GM12878 (cell line): Measurements from ENCODE around the gene CCNB1. TPM values are rescaled to one million over a fixed set of nuclear protein-coding genes. Genes with fewer than 3 reads are reported as not detected.

Experiments used
- CBFB ChIP-seq: IDR thresholded peaks from 2 replicates; pipeline ENCODE4 v1.6.1; 2016; ENCODE audit warnings: antibody characterized with exemption, low read depth
- CTCF ChIP-seq, 3 experiments: IDR thresholded peaks in 2 of 3; conservative IDR thresholded peaks in 1 of 3; 2 replicates each; pipeline ENCODE4 v1.5.1; 2011; ENCODE audit warnings: low read depth in 3 of 3, low read length in 3 of 3, mild to moderate bottlenecking in 3 of 3, control low read depth in 2 of 3, moderate library complexity in 2 of 3, inconsistent platforms in 1 of 3, mixed read lengths in 1 of 3; ENCODE audit not compliant: control insufficient read depth in 2 of 3, insufficient read depth in 1 of 3; ENCODE audit errors: extremely low read depth in 1 of 3
- FOS ChIP-seq: IDR thresholded peaks from 3 replicates; pipeline ENCODE4 v1.6.1; 2011; ENCODE audit warnings: borderline replicate concordance; ENCODE audit not compliant: insufficient read length; ENCODE audit errors: extremely low read depth
- GABPA ChIP-seq: IDR thresholded peaks from 2 replicates; pipeline ENCODE4 v1.6.1; 2014; ENCODE audit warnings: antibody characterized with exemption, low read depth, mild to moderate bottlenecking, inconsistent platforms
- IKZF1 ChIP-seq: fragments of 450-650 bp; conservative IDR thresholded peaks from 2 replicates; pipeline ENCODE4 v1.6.1; 2017; ENCODE audit warnings: antibody characterized with exemption, mild to moderate bottlenecking
- KLF5 ChIP-seq: fragments of 450-650 bp; IDR thresholded peaks from 2 replicates; pipeline ENCODE4 v1.6.1; 2014; ENCODE audit warnings: mild to moderate bottlenecking; ENCODE audit not compliant: partially characterized antibody
- PAX5 ChIP-seq: IDR thresholded peaks from 2 replicates; pipeline ENCODE4 v1.6.1; 2011; ENCODE audit warnings: low read depth, low read length, borderline replicate concordance
- PKNOX1 ChIP-seq: fragments of 450-650 bp; IDR thresholded peaks from 2 replicates; pipeline ENCODE4 v1.6.1; 2016; ENCODE audit warnings: mild to moderate bottlenecking
- POLR2AphosphoS2 ChIP-seq: IDR thresholded peaks from 2 replicates; pipeline ENCODE4 v1.6.1; 2011; ENCODE audit warnings: low read depth, mild to moderate bottlenecking, low read length, improper control_type of control experiment, moderate library complexity
- POLR2AphosphoS5 ChIP-seq: IDR thresholded peaks from 2 replicates; pipeline ENCODE4 v1.6.1; 2011; ENCODE audit warnings: mild to moderate bottlenecking, low read length, inconsistent platforms
- RAD21 ChIP-seq: IDR thresholded peaks from 2 replicates; pipeline ENCODE4 v1.6.1; 2011; ENCODE audit warnings: mild to moderate bottlenecking, low read depth, low read length, moderate library complexity; ENCODE audit not compliant: insufficient read depth
- SMC3 ChIP-seq: IDR thresholded peaks from 2 replicates; pipeline ENCODE4 v1.6.1; 2011; ENCODE audit warnings: low read length, improper control_type of control experiment, borderline replicate concordance
- SPI1 ChIP-seq: IDR thresholded peaks from 2 replicates; pipeline ENCODE4 v1.6.1; 2011; ENCODE audit warnings: low read depth, mild to moderate bottlenecking, low read length, moderate library complexity, borderline replicate concordance; ENCODE audit not compliant: insufficient read depth
- TCF3 ChIP-seq: IDR thresholded peaks from 2 replicates; pipeline ENCODE4 v1.6.1; 2012; ENCODE audit warnings: low read depth, mild to moderate bottlenecking, low read length, borderline replicate concordance; ENCODE audit not compliant: insufficient read depth
- ZBTB11 ChIP-seq: fragments of 450-650 bp; formaldehyde crosslinking; IDR thresholded peaks from 2 replicates; pipeline ENCODE4 v1.5.0; 2022; ENCODE audit warnings: mild to moderate bottlenecking, missing genetic modification characterization
- ZNF274 ChIP-seq: IDR thresholded peaks from one replicate; pipeline ENCODE4 v1.8.0; 2011; ENCODE audit not compliant: insufficient read length, insufficient read depth
- polyA plus RNA-seq, 11 experiments: library from polyadenylated mRNA; depleted of rRNA in 4 of 11; unstranded in 6 of 11; stranded (reverse) in 5 of 11; fragments of >200 nt; fragmentation: Nextera tagmentation in 4 of 11; fragmentation: Illumina TruSeq in 1 of 11; extraction: Ambion mirVana in 4 of 11; extraction: Trizol in 1 of 11; gene quantifications; 1 replicate in 1 of 11; 2 replicates in 10 of 11; pipeline versions ENCODE4 v1.2.1 to v1.2.3, GENCODE V29; 2011 to 2016; ENCODE audit warnings: inconsistent platforms in 2 of 11, missing spikeins in 2 of 11, low read depth in 1 of 11
- total RNA-seq, 4 experiments: library from RNA; depleted of rRNA in 3 of 4; stranded (reverse); fragments of >200 nt in 3 of 4; fragmentation: Illumina TruSeq in 1 of 4; extraction: Trizol in 1 of 4; gene quantifications; 2 replicates each; pipeline versions ENCODE4 v1.2.1 to v1.2.3, GENCODE V29; 2013 to 2021
- TF ChIP-seq, protein P1 (sequence below): fragments of 450-650 bp; IDR thresholded peaks from 2 replicates; pipeline ENCODE4 v1.6.1; 2017; ENCODE audit warnings: mild to moderate bottlenecking, moderate library complexity

CCNB1 gene
- total and polyA plus RNA-seq, 10 of the 15 experiments (the other 5 are each of a cell fraction or from before 2014, with no cell fraction given): 148 to 403 (median 210) TPM

DNA sequence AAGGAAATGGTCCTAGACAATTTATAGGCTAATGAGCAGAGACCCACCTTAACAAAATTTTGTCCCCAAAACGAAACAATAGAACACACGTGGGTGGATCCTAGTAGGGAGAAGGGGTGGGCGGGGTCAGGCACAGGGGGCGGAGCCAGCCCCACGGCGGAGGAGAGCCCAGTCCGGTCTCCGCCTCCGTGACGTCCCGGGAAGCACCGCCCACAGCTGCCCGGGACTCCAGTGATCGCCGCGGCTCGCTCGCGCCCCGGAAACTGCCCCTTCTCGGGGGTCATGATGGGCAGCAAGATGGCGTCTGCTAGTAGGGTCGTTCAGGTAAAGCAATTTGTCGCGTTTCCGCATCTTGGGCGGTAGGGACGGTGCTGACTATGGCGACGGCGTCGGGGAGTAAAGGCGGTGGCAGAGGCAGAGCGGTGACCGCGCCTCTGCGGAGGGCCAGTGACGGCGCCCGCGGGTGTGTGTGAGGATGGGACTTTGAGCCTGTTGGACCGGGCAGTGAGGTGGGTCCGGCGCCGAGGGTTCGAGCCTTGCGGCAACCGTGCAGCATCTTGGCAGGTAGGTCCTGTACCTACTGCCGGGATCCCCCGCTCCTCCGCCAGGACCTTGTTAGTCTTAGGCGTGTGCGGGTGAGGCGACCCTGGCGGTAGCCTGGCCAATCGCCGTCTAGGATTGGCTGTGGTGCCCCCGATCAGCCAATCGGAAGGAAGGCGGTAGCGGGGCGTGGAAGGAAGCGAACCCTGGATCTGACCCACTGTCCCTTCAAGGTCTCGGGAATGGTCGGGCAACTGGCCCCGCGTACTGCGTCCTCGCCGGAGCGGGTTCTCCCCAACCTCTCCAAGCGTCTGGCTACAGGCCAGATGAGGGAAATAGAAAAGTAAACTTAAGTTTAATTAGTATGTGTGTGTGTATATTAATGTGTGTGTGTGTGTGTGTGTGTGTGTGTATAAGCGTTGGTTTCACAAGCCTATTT is 50.9 kb downstream of the CCNB1 start (continued):
- no peak for TF ChIP-seq RAD21
- peak; percentile 83 for TF ChIP-seq POLR2AphosphoS5
- no peak for TF ChIP-seq TCF3
- no peak for TF ChIP-seq ZBTB11 (CRISPR knock-in tag)
- peak; percentile 84 for TF ChIP-seq IKZF1
- 0 out of 2 replicates have a peak, but pooled peaks have one; percentile 6 for TF ChIP-seq PAX5
- 0 out of 2 replicates have a peak, but pooled peaks have one; percentile 47 for TF ChIP-seq GABPA
- TF ChIP-seq POLR2AphosphoS2: peak; percentile 14; the same call in 1 of the 2 replicates
- no peak for TF ChIP-seq ZNF274
- TF ChIP-seq CBFB: peak; percentile 42; the same call in 1 of the 2 replicates
- TF ChIP-seq, protein P1, sequence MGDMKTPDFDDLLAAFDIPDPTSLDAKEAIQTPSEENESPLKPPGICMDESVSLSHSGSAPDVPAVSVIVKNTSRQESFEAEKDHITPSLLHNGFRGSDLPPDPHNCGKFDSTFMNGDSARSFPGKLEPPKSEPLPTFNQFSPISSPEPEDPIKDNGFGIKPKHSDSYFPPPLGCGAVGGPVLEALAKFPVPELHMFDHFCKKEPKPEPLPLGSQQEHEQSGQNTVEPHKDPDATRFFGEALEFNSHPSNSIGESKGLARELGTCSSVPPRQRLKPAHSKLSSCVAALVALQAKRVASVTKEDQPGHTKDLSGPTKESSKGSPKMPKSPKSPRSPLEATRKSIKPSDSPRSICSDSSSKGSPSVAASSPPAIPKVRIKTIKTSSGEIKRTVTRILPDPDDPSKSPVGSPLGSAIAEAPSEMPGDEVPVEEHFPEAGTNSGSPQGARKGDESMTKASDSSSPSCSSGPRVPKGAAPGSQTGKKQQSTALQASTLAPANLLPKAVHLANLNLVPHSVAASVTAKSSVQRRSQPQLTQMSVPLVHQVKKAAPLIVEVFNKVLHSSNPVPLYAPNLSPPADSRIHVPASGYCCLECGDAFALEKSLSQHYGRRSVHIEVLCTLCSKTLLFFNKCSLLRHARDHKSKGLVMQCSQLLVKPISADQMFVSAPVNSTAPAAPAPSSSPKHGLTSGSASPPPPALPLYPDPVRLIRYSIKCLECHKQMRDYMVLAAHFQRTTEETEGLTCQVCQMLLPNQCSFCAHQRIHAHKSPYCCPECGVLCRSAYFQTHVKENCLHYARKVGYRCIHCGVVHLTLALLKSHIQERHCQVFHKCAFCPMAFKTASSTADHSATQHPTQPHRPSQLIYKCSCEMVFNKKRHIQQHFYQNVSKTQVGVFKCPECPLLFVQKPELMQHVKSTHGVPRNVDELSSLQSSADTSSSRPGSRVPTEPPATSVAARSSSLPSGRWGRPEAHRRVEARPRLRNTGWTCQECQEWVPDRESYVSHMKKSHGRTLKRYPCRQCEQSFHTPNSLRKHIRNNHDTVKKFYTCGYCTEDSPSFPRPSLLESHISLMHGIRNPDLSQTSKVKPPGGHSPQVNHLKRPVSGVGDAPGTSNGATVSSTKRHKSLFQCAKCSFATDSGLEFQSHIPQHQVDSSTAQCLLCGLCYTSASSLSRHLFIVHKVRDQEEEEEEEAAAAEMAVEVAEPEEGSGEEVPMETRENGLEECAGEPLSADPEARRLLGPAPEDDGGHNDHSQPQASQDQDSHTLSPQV: no peak
- peak in 1 of 3 experiments; percentile 5; a peak in 1 of 6 replicates for TF ChIP-seq CTCF (IDR thresholded peaks at IDR 0.05 in 2 of 3, conservative IDR thresholded peaks at IDR 0.05 in 1 of 3; ENCODE audit: control insufficient read depth in 2 of 3, extremely low read depth in 1 of 3, insufficient read depth in 1 of 3, low read depth in 3 of 3, low read length in 3 of 3)
- peak; percentile 68 for TF ChIP-seq KLF5
- TF ChIP-seq SMC3: peak; percentile 4; the same call in 1 of the 2 replicates
- TF ChIP-seq FOS: peak; percentile 17
- TF ChIP-seq PKNOX1: peak; percentile 83
- TF ChIP-seq SPI1: no peak
